IMR-90 (cell line): ENCODE data around the gene MT1G. TPM values are rescaled to one million over a fixed set of nuclear protein-coding genes. Genes with fewer than 3 reads are reported as not detected.

Experiments
- ATAC-seq: fragments of 200-7000 bp; cut with Tn5 transposase; 2 replicates; pipeline ENCODE4 v1.9.1; 2020; ENCODE audit warnings: low read depth, mild to moderate bottlenecking, moderate library complexity
- BruUV-seq: library from RNA; stranded (reverse); fragments of 400-500 nt; replicated peaks from 2 replicates; lab custom pipeline; 2021; lab: Mats Ljungman, UMichigan
- CTCF ChIA-PET: fragments of 300-600 bp; formaldehyde crosslinking; extraction: SDS; loops from one replicate; lab custom pipeline; 2021; ENCODE audit warnings: antibody characterized with exemption; lab: Yijun Ruan, JAX
- POLR2A ChIA-PET: fragments of 300-600 bp; sonication (Branson Sonifier 250); formaldehyde crosslinking; loops from one replicate; lab custom pipeline; 2022; ENCODE audit warnings: antibody characterized with exemption; ENCODE audit not compliant: unreplicated experiment; lab: Charles Lee
- DNase-seq: peaks from one replicate; pipeline ENCODE4 v3.0.0; 2013
- H2AFZ ChIP-seq: replicated peaks from 2 replicates; pipeline ENCODE3; 2013; ENCODE audit warnings: low read length, mild to moderate bottlenecking; ENCODE audit not compliant: poor library complexity
- H2AK5ac ChIP-seq: 2 replicates; pipeline ENCODE4 v1.6.1; 2013; ENCODE audit warnings: low read depth, low read length, inconsistent platforms
- H2AK9ac ChIP-seq: replicated peaks from 2 replicates; pipeline ENCODE3; 2013; ENCODE audit warnings: mild to moderate bottlenecking, low read depth, low read length, moderate library complexity; ENCODE audit not compliant: poor library complexity
- H2BK120ac ChIP-seq: 2 replicates; pipeline ENCODE4 v1.6.1; 2013; ENCODE audit warnings: low read depth, low read length, inconsistent platforms
- H2BK15ac ChIP-seq: 3 replicates; pipeline ENCODE4 v1.6.1; 2013; ENCODE audit warnings: low read depth, low read length, inconsistent platforms
- H2BK20ac ChIP-seq: 2 replicates; pipeline ENCODE4 v1.6.1; 2013; ENCODE audit warnings: low read depth, mild to moderate bottlenecking, inconsistent platforms, low read length, moderate library complexity
- H2BK5ac ChIP-seq: 2 replicates; pipeline ENCODE4 v1.6.1; 2013; ENCODE audit warnings: mild to moderate bottlenecking, low read depth, low read length, inconsistent platforms; ENCODE audit not compliant: poor library complexity, severe bottlenecking
- H3K14ac ChIP-seq: replicated peaks from 2 replicates; pipeline ENCODE4 v1.6.1; 2013; ENCODE audit warnings: low read depth, low read length, inconsistent platforms
- H3K18ac ChIP-seq: 2 replicates; pipeline ENCODE4 v1.6.1; 2013; ENCODE audit warnings: low read depth, low read length, control low read depth
- H3K23ac ChIP-seq: 2 replicates; pipeline ENCODE4 v1.6.1; 2013; ENCODE audit warnings: low read depth, low read length, inconsistent platforms
- H3K27ac ChIP-seq: 2 replicates; pipeline ENCODE4 v1.5.1; 2013; ENCODE audit warnings: mild to moderate bottlenecking, control low read depth, low read length; ENCODE audit not compliant: insufficient read depth
- H3K27me3 ChIP-seq: 2 replicates; pipeline ENCODE4 v1.6.1; 2013; ENCODE audit warnings: low read length; ENCODE audit not compliant: control insufficient read depth, insufficient read depth
- H3K36me3 ChIP-seq: 2 replicates; pipeline ENCODE4 v1.6.1; 2013; ENCODE audit warnings: low read length, mixed read lengths; ENCODE audit not compliant: control insufficient read depth, insufficient read depth
- H3K4ac ChIP-seq: 2 replicates; pipeline ENCODE4 v1.6.1; 2013; ENCODE audit warnings: low read depth, low read length, inconsistent platforms
- H3K4me1 ChIP-seq: 2 replicates; pipeline ENCODE4 v1.6.1; 2013; ENCODE audit warnings: low read length, mixed read lengths; ENCODE audit not compliant: control insufficient read depth, insufficient read depth
- H3K4me2 ChIP-seq: 2 replicates; pipeline ENCODE4 v1.6.1; 2013; ENCODE audit warnings: low read depth, mild to moderate bottlenecking, control low read depth, low read length, moderate library complexity
- H3K4me3 ChIP-seq: 2 replicates; pipeline ENCODE4 v1.5.1; 2013; ENCODE audit warnings: low read depth, mild to moderate bottlenecking, control low read depth, low read length, moderate library complexity; ENCODE audit not compliant: insufficient read depth
- H3K56ac ChIP-seq: 2 replicates; pipeline ENCODE4 v1.6.1; 2013; ENCODE audit warnings: low read length, inconsistent platforms; ENCODE audit not compliant: insufficient read depth; ENCODE audit errors: extremely low read depth
- H3K79me1 ChIP-seq, 2 experiments: 2 replicates each; pipeline ENCODE4 v1.6.1; 2013; ENCODE audit warnings: low read length in 2 of 2, inconsistent platforms in 1 of 2, low read depth in 1 of 2
- H3K9ac ChIP-seq: 2 replicates; pipeline ENCODE4 v1.6.1; 2013; ENCODE audit warnings: low read depth, low read length, control low read depth
- H3K9me1 ChIP-seq: 2 replicates; pipeline ENCODE4 v1.6.1; 2013; ENCODE audit warnings: low read length, inconsistent platforms; ENCODE audit not compliant: insufficient read depth
- H3K9me3 ChIP-seq: 2 replicates; pipeline ENCODE4 v1.6.1; 2013; ENCODE audit warnings: low read length; ENCODE audit not compliant: control insufficient read depth, insufficient read depth
- H4K20me1 ChIP-seq: 2 replicates; pipeline ENCODE4 v1.6.1; 2013; ENCODE audit warnings: low read length, inconsistent platforms; ENCODE audit not compliant: insufficient read depth
- H4K5ac ChIP-seq: 2 replicates; pipeline ENCODE4 v1.6.1; 2013; ENCODE audit warnings: mild to moderate bottlenecking, low read depth, low read length, control low read depth
- H4K8ac ChIP-seq, 2 experiments: 2 replicates each; pipeline ENCODE4 v1.6.1; 2013; ENCODE audit warnings: low read depth in 2 of 2, low read length in 2 of 2, control low read depth in 1 of 2, inconsistent platforms in 1 of 2
- H4K91ac ChIP-seq: 2 replicates; pipeline ENCODE4 v1.6.1; 2013; ENCODE audit warnings: low read depth, low read length, inconsistent platforms; ENCODE audit not compliant: insufficient read depth
- BHLHE40 ChIP-seq: fragments of 150-350 bp; IDR thresholded peaks from 2 replicates; pipeline ENCODE4 v1.6.1; 2016; ENCODE audit warnings: mild to moderate bottlenecking, low read depth, low read length
- CEBPB ChIP-seq: IDR thresholded peaks from 2 replicates; pipeline ENCODE4 v1.6.1; 2012; ENCODE audit warnings: low read depth, low read length, improper control_type of control experiment
- CHD1 ChIP-seq: IDR thresholded peaks from 2 replicates; pipeline ENCODE4 v1.6.1; 2012; ENCODE audit warnings: low read depth, low read length, improper control_type of control experiment
- CTCF ChIP-seq: conservative IDR thresholded peaks from 2 replicates; pipeline ENCODE4 v1.5.1; 2012; ENCODE audit warnings: mild to moderate bottlenecking, low read depth, low read length, improper control_type of control experiment
- ELK1 ChIP-seq: fragments of 150-350 bp; IDR thresholded peaks from 2 replicates; pipeline ENCODE4 v1.6.1; 2016; ENCODE audit warnings: low read depth, mild to moderate bottlenecking, low read length, moderate library complexity, borderline replicate concordance
- MAFK ChIP-seq: IDR thresholded peaks from 2 replicates; pipeline ENCODE4 v1.6.1; 2012; ENCODE audit warnings: low read depth, low read length, improper control_type of control experiment
- MAZ ChIP-seq: IDR thresholded peaks from 2 replicates; pipeline ENCODE4 v1.6.1; 2012; ENCODE audit warnings: low read depth, mild to moderate bottlenecking, low read length, improper control_type of control experiment, moderate library complexity, borderline replicate concordance
- NFE2L2 ChIP-seq: fragments of 150-350 bp; IDR thresholded peaks from 2 replicates; pipeline ENCODE4 v1.6.1; 2016; ENCODE audit warnings: low read depth, mild to moderate bottlenecking, low read length
- POLR2A ChIP-seq: IDR thresholded peaks from 2 replicates; pipeline ENCODE4 v1.6.1; 2012; ENCODE audit warnings: mild to moderate bottlenecking, low read depth, low read length
- RAD21 ChIP-seq: IDR thresholded peaks from 2 replicates; pipeline ENCODE4 v1.6.1; 2012; ENCODE audit warnings: low read length, improper control_type of control experiment
- RCOR1 ChIP-seq: IDR thresholded peaks from 2 replicates; pipeline ENCODE4 v1.6.1; 2012; ENCODE audit warnings: mild to moderate bottlenecking, low read length, improper control_type of control experiment; ENCODE audit not compliant: insufficient replicate concordance
- RFX5 ChIP-seq: IDR thresholded peaks from 2 replicates; pipeline ENCODE4 v1.8.0; 2012; ENCODE audit warnings: low read depth, mild to moderate bottlenecking, low read length, moderate library complexity
- SMC3 ChIP-seq: fragments of 150-350 bp; IDR thresholded peaks from 2 replicates; pipeline ENCODE4 v1.6.1; 2016; ENCODE audit warnings: low read depth, mild to moderate bottlenecking, antibody characterized with exemption, low read length, moderate library complexity
- USF2 ChIP-seq: fragments of 150-350 bp; IDR thresholded peaks from 2 replicates; pipeline ENCODE4 v1.6.1; 2017; ENCODE audit warnings: mild to moderate bottlenecking, antibody characterized with exemption, low read length, low read depth
- WGBS, 2 experiments: methylation state at CpG; one replicate each; pipeline versions ENCODE4 v1.1.5 to v1.1.7; 2013; ENCODE audit warnings: missing lambda C conversion rate in 2 of 2; ENCODE audit not compliant: insufficient read length in 1 of 2; ENCODE audit errors: extremely low coverage in 2 of 2; 5-methylcytosine and 5-hydroxymethylcytosine counted together
- dilution Hi-C: fragments of 300-500 bp; cut with HindIII; formaldehyde crosslinking; loops from one replicate; pipeline ENCODE4 v1.14.3; 2018; ENCODE audit warnings: low sequenced_read_pairs; ENCODE audit not compliant: unreplicated experiment
- in situ Hi-C: fragments of 300-500 bp; cut with MboI; formaldehyde crosslinking; loops from 3 replicates; pipeline ENCODE4 v1.14.3; 2019; ENCODE audit warnings: low sequenced_read_pairs, inconsistent platforms, mixed read lengths
- intact Hi-C: fragments of 100-400 bp; cut with micrococcal nuclease; formaldehyde crosslinking; loops from 2 replicates; pipeline ENCODE4 v1.10.0; 2022
- polyA plus RNA-seq, 3 experiments: library from polyadenylated mRNA; depleted of rRNA; stranded (reverse); fragments of >200 nt; gene quantifications; 2 replicates each; pipeline ENCODE4 v1.2.3, GENCODE V29; 2012; ENCODE audit warnings: low replicate concordance in 1 of 3
- total RNA-seq: library from RNA; depleted of rRNA; stranded (reverse); fragments of >200 nt; gene quantifications from 2 replicates; pipeline ENCODE4 v1.2.3, GENCODE V29; 2012

MT1G gene
- total and polyA plus RNA-seq, 2 of the 4 experiments (the other 2 are of a cell fraction): 0.48 TPM; not detected in 1

GRCh38 chr16:56708525-56709442, 40.9 kb upstream of the MT1G start:
- ATAC-seq: no peak
- no peaks in the 10 kb centered on the region for H3K36me3 ChIP-seq
- in situ Hi-C loops (loop anchor here (25.0 kb wide), 1 partner anchor 771 kb away; no protein-coding TSS in a partner anchor), dilution Hi-C loops (no loop called here), intact Hi-C loops (no loop called here)
- no peak overlapping the region for H4K91ac ChIP-seq
- H2AK5ac ChIP-seq: no peak overlapping the region
- no peaks in the 10 kb centered on the region for H3K4me1 ChIP-seq
- POLR2A ChIA-PET: no interaction called here
- H2BK20ac ChIP-seq: no peak overlapping the region
- H2BK15ac ChIP-seq: no peak overlapping the region
- no peak overlapping the region for H2AK9ac ChIP-seq
- no peaks in the 10 kb centered on the region for H3K79me1 ChIP-seq
- peaks cover 20% of the 10 kb centered on the region for H3K27me3 ChIP-seq
- H2BK5ac ChIP-seq: no peak overlapping the region
- H3K9me1 ChIP-seq: no peaks in the 10 kb centered on the region
- H2AFZ ChIP-seq: no peak overlapping the region
- no peaks in the 10 kb centered on the region for H4K20me1 ChIP-seq
- no peak overlapping the region for H3K27ac ChIP-seq
- H3K4me2 ChIP-seq: no peak overlapping the region
- no peak overlapping the region for H3K9ac ChIP-seq
- no peak for DNase-seq
- H3K4me3 ChIP-seq: no peak overlapping the region
- no peak overlapping the region for H4K5ac ChIP-seq
- no peaks in the 10 kb centered on the region for H3K9me3 ChIP-seq
- BruUV-seq: no TSS peak
- 58% methylated on average over 2 of the region's 13 CpGs; no CpG with 5 or more reads in 1 of the 2 experiments for WGBS, 2 experiments
- no peak overlapping the region for H3K4ac ChIP-seq
- H4K8ac ChIP-seq: no peak overlapping the region
- CTCF ChIA-PET: interaction anchor here (0.5 to 1.5 kb wide), 4 partner anchors 8 to 336 kb away, joined by 3 to 5 read pairs (median 3); no protein-coding TSS in a partner anchor
- no peak overlapping the region for H3K23ac ChIP-seq
- no peak overlapping the region for H3K14ac ChIP-seq
- H3K56ac ChIP-seq: no peak overlapping the region
- H3K18ac ChIP-seq: no peak overlapping the region
- no peak overlapping the region for H2BK120ac ChIP-seq
- TF ChIP-seq MAZ (no peak), CTCF (no peak), USF2 (no peak), RAD21 (no peak), RCOR1 (no peak), NFE2L2 (no peak), SMC3 (no peak), CHD1 (no peak), MAFK (no peak), RFX5 (no peak), CEBPB (no peak), BHLHE40 (no peak), POLR2A (no peak), ELK1 (no peak)
